H1 (cell line): ENCODE data around the gene FAM240A. TPM values are rescaled to one million over a fixed set of nuclear protein-coding genes. Genes with fewer than 3 reads are reported as not detected.

Source experiments
- CHD2 ChIP-seq: IDR thresholded peaks from 2 replicates; pipeline ENCODE4 v1.6.1; 2012; ENCODE audit warnings: low read length, improper control_type of control experiment
- CTBP2 ChIP-seq: IDR thresholded peaks from 2 replicates; pipeline ENCODE4 v1.7.0; 2011; ENCODE audit warnings: borderline replicate concordance, mild to moderate bottlenecking, moderate library complexity, mixed read lengths, low read length; ENCODE audit not compliant: insufficient read depth, insufficient read length
- E2F6 ChIP-seq: IDR thresholded peaks from 2 replicates; pipeline ENCODE4 v1.6.1; 2012; ENCODE audit warnings: inconsistent platforms
- EP300 ChIP-seq, 2 experiments: IDR thresholded peaks; 1 replicate in 1 of 2; 2 replicates in 1 of 2; pipeline ENCODE4 v1.6.1; 2011 to 2012; ENCODE audit warnings: low read depth in 2 of 2, low read length in 2 of 2, mild to moderate bottlenecking in 2 of 2, borderline replicate concordance in 1 of 2, inconsistent platforms in 1 of 2, moderate library complexity in 1 of 2
- GTF2F1 ChIP-seq: IDR thresholded peaks from 2 replicates; pipeline ENCODE4 v1.6.1; 2012; ENCODE audit warnings: low read depth, low read length, improper control_type of control experiment, borderline replicate concordance
- KDM5A ChIP-seq: fragments of 200-600 bp; IDR thresholded peaks from 2 replicates; pipeline ENCODE4 v1.7.1; 2012; ENCODE audit warnings: mild to moderate bottlenecking, low read length, inconsistent platforms, mixed read lengths
- POLR2AphosphoS5 ChIP-seq: IDR thresholded peaks from 2 replicates; pipeline ENCODE4 v1.6.1; 2011; ENCODE audit warnings: low read depth, low read length
- RNF2 ChIP-seq: fragments of 200-900, 300-1000 bp; sonication (generic); IDR thresholded peaks from 2 replicates; pipeline ENCODE4 v1.7.1; 2016; ENCODE audit warnings: borderline replicate concordance, low read depth, mild to moderate bottlenecking, antibody characterized with exemption, low read length; ENCODE audit not compliant: poor library complexity, severe bottlenecking; ENCODE audit errors: missing control alignments
- SIN3A ChIP-seq, 2 experiments: IDR thresholded peaks in 1 of 2; conservative IDR thresholded peaks in 1 of 2; 2 replicates each; pipeline ENCODE4 v1.6.1; 2011 to 2012; ENCODE audit warnings: low read length in 2 of 2, improper control_type of control experiment in 1 of 2, low read depth in 1 of 2, mild to moderate bottlenecking in 1 of 2
- TCF12 ChIP-seq: IDR thresholded peaks from 2 replicates; pipeline ENCODE4 v1.6.1; 2011; ENCODE audit warnings: low read depth, mild to moderate bottlenecking, low read length
- TEAD4 ChIP-seq: IDR thresholded peaks from 2 replicates; pipeline ENCODE4 v1.6.1; 2012; ENCODE audit warnings: low read depth, low read length, inconsistent platforms, mixed read lengths
- YY1 ChIP-seq: IDR thresholded peaks from 2 replicates; pipeline ENCODE4 v1.6.1; 2011; ENCODE audit warnings: low read depth, mild to moderate bottlenecking, low read length
- polyA plus RNA-seq, 7 experiments: library from polyadenylated mRNA; depleted of rRNA in 3 of 7; stranded (reverse) in 5 of 7; unstranded in 2 of 7; fragments of >200 nt in 5 of 7; fragments of 200-250 nt in 2 of 7; gene quantifications; 1 replicate in 5 of 7; 2 replicates in 1 of 7; 4 replicates in 1 of 7; pipeline versions ENCODE4 v1.2.1 to v1.2.3, GENCODE V29; 2011 to 2013; ENCODE audit warnings: missing spikeins in 2 of 7, mixed read lengths in 2 of 7
- total RNA-seq: library from RNA; stranded (reverse); fragmentation: NEBNext Ultra II Directional; extraction: Animal tissue kit (Norgen Biotek cat#: 25700); gene quantifications from 2 replicates; pipeline ENCODE4 v1.2.1, GENCODE V29; 2021

The FAM240A gene
- total and polyA plus RNA-seq, 2 of the 8 experiments (the other 6 are each of a cell fraction or from before 2014, with no cell fraction given): 0.08 TPM; not detected in 1

GRCh38 chr3:46564190-46565021 lies 47.9 kb upstream of the FAM240A start (continued):
- no peak for TF ChIP-seq E2F6
- TF ChIP-seq KDM5A: no peak
- TF ChIP-seq TEAD4: no peak
- no peak for TF ChIP-seq EP300 (IDR thresholded peaks at IDR 0.05; ENCODE audit: borderline replicate concordance in 1 of 2, low read depth in 2 of 2, low read length in 2 of 2)
- no peak for TF ChIP-seq YY1
- TF ChIP-seq TCF12: no peak
- TF ChIP-seq RNF2: no peak
- TF ChIP-seq CHD2: no peak
- no peak for TF ChIP-seq GTF2F1
- TF ChIP-seq POLR2AphosphoS5: no peak
- no peak for TF ChIP-seq CTBP2
- TF ChIP-seq SIN3A (conservative IDR thresholded peaks at IDR 0.05 in 1 of 2, IDR thresholded peaks at IDR 0.05 in 1 of 2; ENCODE audit: low read depth in 1 of 2, low read length in 2 of 2): no peak
